Activated CD8-positive, alpha-beta T cell treated with anti-CD3 and anti-CD28 coated beads for 36 hours (primary cell): ENCODE data around the gene APOO. TPM values are rescaled to one million over a fixed set of nuclear protein-coding genes. Genes with fewer than 3 reads are reported as not detected.
"Not testable (repeated sequence)": the region's sequence is repeated elsewhere in the genome, so short reads cannot be mapped to it uniquely, and the experiment has no call there.

ENCODE experiments used
- ATAC-seq: fragments of 200-7000 bp; cut with Tn5 transposase; one replicate; pipeline ENCODE4 v1.10.0; 2021; ENCODE audit warnings: mild to moderate bottlenecking, moderate library complexity
- CTCF ChIA-PET: fragments of 350-600 bp; sonication (Branson Sonifier 250); formaldehyde crosslinking; loops from one replicate; lab custom pipeline; 2021; ENCODE audit warnings: antibody characterized with exemption; lab: Charles Lee
- POLR2A ChIA-PET: fragments of 350-600 bp; sonication (Branson Sonifier 250); formaldehyde crosslinking; loops from one replicate; lab custom pipeline; 2021; ENCODE audit warnings: antibody characterized with exemption; lab: Charles Lee
- DNase-seq: peaks from one replicate; pipeline ENCODE4 v3.0.0-alpha.2; 2020
- H3K27ac Mint-ChIP-seq: one replicate; pipeline ENCODE4 v1.8.0; 2021; ENCODE audit warnings: mild to moderate bottlenecking, mixed read lengths
- H3K27me3 Mint-ChIP-seq: one replicate; pipeline ENCODE4 v1.8.0; 2021; ENCODE audit warnings: mixed read lengths
- H3K36me3 Mint-ChIP-seq: one replicate; pipeline ENCODE4 v1.8.0; 2021; ENCODE audit warnings: low read depth, mixed read lengths
- H3K4me1 Mint-ChIP-seq: one replicate; pipeline ENCODE4 v1.8.0; 2021; ENCODE audit warnings: low read depth, mixed read lengths
- H3K4me3 Mint-ChIP-seq: one replicate; pipeline ENCODE4 v1.8.0; 2021; ENCODE audit warnings: mild to moderate bottlenecking, moderate library complexity, mixed read lengths
- H3K9me3 Mint-ChIP-seq: one replicate; pipeline ENCODE4 v1.8.0; 2021; ENCODE audit warnings: mixed read lengths
- CTCF ChIP-seq: fragments of 200-600 bp; IDR thresholded peaks from one replicate; pipeline ENCODE4 v1.8.0; 2022; ENCODE audit warnings: antibody characterized with exemption, mild to moderate bottlenecking
- intact Hi-C: fragments of 100-400 bp; cut with micrococcal nuclease; formaldehyde crosslinking; loops from one replicate; pipeline ENCODE4 v1.10.0; 2022
- total RNA-seq, 2 experiments: library from RNA; stranded (reverse); gene quantifications; one replicate each; pipeline ENCODE4 v1.2.3, GENCODE V29; 2021

APOO gene
- total RNA-seq, 2 experiments from 2014 or later, result 34.1 to 35.7 TPM

GRCh38 chrX:23861215-23861896 lies 46.4 kb downstream of the APOO start:
- no peaks in the 10 kb centered on the region for H3K27me3 Mint-ChIP-seq
- POLR2A ChIA-PET, result no interaction called here
- ATAC-seq, result peak; percentile 80

GRCh38 chrX:23859238-23859637 lies 48.5 kb downstream of the APOO start:
- POLR2A ChIA-PET, intact Hi-C loops, DNase-seq, H3K4me3 Mint-ChIP-seq, CTCF ChIA-PET, H3K4me1 Mint-ChIP-seq, H3K36me3 Mint-ChIP-seq, H3K27me3 Mint-ChIP-seq, ATAC-seq, H3K9me3 Mint-ChIP-seq, H3K27ac Mint-ChIP-seq: not testable (repeated sequence)

More at GRCh38 chrX:23861215-23861896, 46.4 kb downstream of the APOO start:
- H3K36me3 Mint-ChIP-seq, result peaks cover 9% of the 10 kb centered on the region
- peaks cover 4% of the 10 kb centered on the region for H3K4me1 Mint-ChIP-seq
- TF ChIP-seq CTCF, result no peak
- CTCF ChIA-PET, result interaction anchor here (1.3 to 1.6 kb wide), 2 partner anchors 12 to 64 kb away, joined by 3 to 5 read pairs; no protein-coding TSS in a partner anchor
- no peak overlapping the region for H3K27ac Mint-ChIP-seq
- peak; percentile 32 for DNase-seq
- H3K4me3 Mint-ChIP-seq, result no peak overlapping the region
- no peaks in the 10 kb centered on the region for H3K9me3 Mint-ChIP-seq
- intact Hi-C loops, result no loop called here

- no peaks in the 10 kb centered on the region for H3K27me3 Mint-ChIP-seq
- intact Hi-C loops, result no loop called here
- H3K4me1 Mint-ChIP-seq, result peaks cover 2% of the 10 kb centered on the region
- H3K36me3 Mint-ChIP-seq, result peaks cover 3% of the 10 kb centered on the region
- H3K9me3 Mint-ChIP-seq, result no peaks in the 10 kb centered on the region
- ChIA-PET CTCF (interaction anchor here (1.0 kb wide), 1 partner anchor 44 kb away, joined by 3 read pairs; no protein-coding TSS in a partner anchor), POLR2A (no interaction called here)
- H3K27ac Mint-ChIP-seq, result no peak overlapping the region
- no peak overlapping the region for H3K4me3 Mint-ChIP-seq
- no peak for DNase-seq
- no peak for ATAC-seq
- TF ChIP-seq CTCF, result no peak
These were observed 49.8 kb downstream of the APOO start for GRCh38 chrX:23857935-23858334.

- POLR2A ChIA-PET, result no interaction called here
- H3K9me3 Mint-ChIP-seq, result no peaks in the 10 kb centered on the region
These were observed 50.4 kb downstream of the APOO start for GRCh38 chrX:23857363-23857762.

GRCh38 chrX:23855569-23855968 lies 52.2 kb downstream of the APOO start:
- H3K4me1 Mint-ChIP-seq, result no peaks in the 10 kb centered on the region
- DNase-seq (no peak), ATAC-seq (no peak)
- no peaks in the 10 kb centered on the region for H3K36me3 Mint-ChIP-seq
- ChIA-PET POLR2A (no interaction called here), CTCF (interaction anchor here (0.9 kb wide), 1 partner anchor 46 kb away, joined by 3 read pairs; no protein-coding TSS in a partner anchor)
- no peaks in the 10 kb centered on the region for H3K9me3 Mint-ChIP-seq
- intact Hi-C loops, result no loop called here
- no peak overlapping the region for H3K27ac Mint-ChIP-seq
- no peaks in the 10 kb centered on the region for H3K27me3 Mint-ChIP-seq
- TF ChIP-seq CTCF, result no peak
- no peak overlapping the region for H3K4me3 Mint-ChIP-seq

More at GRCh38 chrX:23857363-23857762, 50.4 kb downstream of the APOO start:
- no peak for DNase-seq
- Mint-ChIP-seq H3K36me3 (peaks cover 3% of the 10 kb centered on the region), H3K4me3 (no peak overlapping the region), H3K4me1 (peaks cover 2% of the 10 kb centered on the region), H3K27me3 (no peaks in the 10 kb centered on the region), H3K27ac (no peak overlapping the region)
- no peak for ATAC-seq
- intact Hi-C loops, result no loop called here
- CTCF ChIA-PET, result no interaction called here
- no peak for TF ChIP-seq CTCF
